Caki2 (cell line): Measurements from ENCODE around the gene MFN2. TPM values are rescaled to one million over a fixed set of nuclear protein-coding genes. Genes with fewer than 3 reads are reported as not detected.
A peak's percentile ranks its signal among the peaks of the same experiment; 100 is the strongest.

Experiments
- DNase-seq: peaks from one replicate; pipeline ENCODE4 v3.0.0-alpha.2; 2015; ENCODE audit warnings: low read depth
- in situ Hi-C: cut with HindIII; loops from 2 replicates; pipeline ENCODE4 v1.10.0; 2016; ENCODE audit warnings: low sequenced_read_pairs, low pct_unique_long_range_greater_than_20kb, mixed read lengths
- total RNA-seq: library from RNA; depleted of rRNA; stranded (reverse); fragments of >200 nt; shearing (Covaris generic); gene quantifications from 2 replicates; pipeline ENCODE4 v1.2.3, GENCODE V29; 2014; ENCODE audit warnings: low replicate concordance

MFN2 gene
- total RNA-seq, 1 experiment from 2014 or later, result 26.4 TPM

DNA sequence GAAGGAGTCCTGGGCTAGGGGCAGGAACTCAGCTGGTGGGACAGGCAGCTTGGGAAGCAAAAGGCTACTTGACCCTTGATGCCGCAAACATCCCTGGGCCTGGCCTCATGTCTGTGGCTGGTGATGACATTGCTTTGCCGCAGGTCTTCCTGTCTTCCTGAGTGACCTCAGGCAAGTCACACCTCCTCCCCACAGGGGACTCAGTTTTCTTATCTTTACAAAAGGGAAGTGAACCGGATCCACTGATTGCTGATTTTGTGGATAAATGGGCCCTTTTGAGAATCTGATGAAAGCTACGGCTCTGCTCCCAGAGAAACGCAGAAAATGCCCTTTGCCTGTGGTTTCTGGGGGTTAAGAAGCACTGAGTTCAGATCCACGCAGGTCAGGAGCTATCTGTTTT lies 25.0 kb upstream of the MFN2 start:
- DNase-seq, result no peak
- in situ Hi-C loops, result no loop called here

- in situ Hi-C loops, result no loop called here
- no peak for DNase-seq
These were observed 22.8 kb upstream of the MFN2 start for GRCh38 chr1:11957398-11957797.

DNA sequence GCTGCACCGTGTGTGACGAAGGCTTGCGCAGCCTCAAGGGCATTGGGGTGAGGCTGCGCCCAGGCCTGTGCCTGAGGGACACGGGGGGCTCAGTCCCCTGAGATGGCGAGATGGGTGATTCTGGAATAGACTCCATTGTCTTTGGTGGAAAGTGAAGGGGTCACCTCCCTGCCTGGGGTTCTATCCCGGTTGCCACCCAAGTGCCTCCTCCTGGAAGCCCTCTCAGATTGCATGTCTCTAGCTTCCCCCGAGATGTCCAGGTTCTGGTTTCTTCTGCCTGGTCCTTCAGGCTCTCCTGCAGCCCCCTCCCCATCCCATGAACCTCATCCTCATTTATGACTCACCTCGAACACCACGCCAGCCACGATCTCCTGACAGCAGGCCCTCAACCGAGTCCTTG lies 22.3 kb upstream of the MFN2 start:
- DNase-seq, result no peak
- in situ Hi-C loops, result no loop called here

DNA sequence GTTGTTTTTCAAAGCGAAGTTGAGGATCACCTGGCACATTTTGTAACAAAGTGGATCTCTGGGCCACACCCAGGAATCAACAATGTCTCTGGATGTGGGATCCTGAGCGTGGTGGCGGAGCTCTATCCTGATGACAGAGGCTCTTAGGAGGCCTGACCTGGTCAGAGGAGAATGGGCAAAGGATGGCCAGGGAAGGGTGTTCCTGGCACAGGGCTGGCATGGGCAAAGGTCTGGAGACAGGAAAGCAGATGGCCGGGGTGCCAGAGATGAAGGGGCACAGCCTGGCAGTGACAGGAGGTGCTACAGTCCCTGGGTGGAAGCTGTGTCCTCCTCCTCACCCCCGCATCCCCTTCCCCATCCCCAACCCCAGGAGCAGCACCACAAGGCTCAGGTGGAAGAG lies 20.0 kb upstream of the MFN2 start:
- no peak for DNase-seq
- in situ Hi-C loops, result no loop called here

DNA sequence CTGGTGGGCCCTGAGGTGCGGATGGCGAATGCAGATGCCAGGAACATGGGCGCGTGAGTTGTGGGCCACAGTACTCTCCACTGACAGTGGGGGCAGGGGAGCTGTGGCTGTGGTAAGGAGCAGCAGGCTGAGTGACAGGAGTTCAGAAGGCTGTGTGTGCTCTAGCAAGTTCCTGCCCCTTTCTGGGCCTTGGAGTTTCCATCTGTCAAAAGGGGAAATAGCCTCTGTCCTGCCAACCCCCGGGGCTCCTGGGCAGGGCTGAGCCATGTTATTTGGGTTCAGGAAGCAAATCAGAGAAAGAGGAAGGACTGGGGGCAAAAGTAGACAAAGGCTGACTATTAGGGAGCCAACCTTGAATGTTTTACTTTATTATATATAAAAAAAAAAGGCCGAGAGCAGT lies 19.5 kb upstream of the MFN2 start:
- DNase-seq, result no peak
- in situ Hi-C loops, result no loop called here

DNA sequence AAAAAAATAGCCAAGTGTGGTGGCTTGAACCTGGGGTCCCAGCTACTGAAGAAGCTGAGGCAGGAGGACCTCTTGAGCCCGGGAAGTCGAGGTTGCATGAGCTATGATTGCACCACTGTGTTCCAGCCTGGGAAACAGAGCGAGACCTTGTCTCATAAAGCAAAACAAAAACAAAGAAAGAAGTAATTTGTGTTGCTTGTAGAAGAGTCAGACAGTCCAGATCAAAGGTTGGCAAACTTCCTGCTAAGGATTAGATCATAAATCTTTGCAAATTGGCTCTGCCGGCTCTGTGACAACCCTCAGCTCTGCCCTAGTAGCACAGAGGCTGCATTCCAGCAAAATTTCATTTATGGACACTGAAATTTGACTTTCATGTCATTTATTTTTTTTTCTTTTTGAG lies 19.0 kb upstream of the MFN2 start:
- in situ Hi-C loops, result no loop called here
- DNase-seq, result peak; percentile 34

DNA sequence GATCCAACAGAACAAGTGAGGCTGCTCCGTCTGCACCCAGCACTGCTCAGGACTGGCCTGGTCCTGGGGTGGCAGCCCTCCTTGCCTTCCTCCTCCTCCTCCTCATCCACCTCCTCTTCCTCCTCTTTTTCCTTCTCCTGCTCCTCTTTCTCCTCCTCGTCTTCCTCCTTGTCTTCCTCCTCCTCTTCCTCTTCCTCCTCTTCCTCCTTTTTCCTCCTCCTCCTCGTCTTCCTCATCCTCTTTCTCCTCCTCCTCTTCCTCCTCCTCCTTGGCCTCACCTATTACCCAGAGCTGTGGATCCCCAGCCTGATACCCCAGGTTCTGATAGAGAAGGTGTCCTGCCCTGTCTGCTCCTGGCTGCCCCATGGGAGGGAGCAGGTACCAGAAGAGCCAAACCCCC lies 16.6 kb upstream of the MFN2 start:
- DNase-seq, result no peak
- in situ Hi-C loops, result no loop called here

- no peak for DNase-seq
- in situ Hi-C loops, result no loop called here
These were observed 15.6 kb upstream of the MFN2 start for GRCh38 chr1:11964656-11965055.

DNA sequence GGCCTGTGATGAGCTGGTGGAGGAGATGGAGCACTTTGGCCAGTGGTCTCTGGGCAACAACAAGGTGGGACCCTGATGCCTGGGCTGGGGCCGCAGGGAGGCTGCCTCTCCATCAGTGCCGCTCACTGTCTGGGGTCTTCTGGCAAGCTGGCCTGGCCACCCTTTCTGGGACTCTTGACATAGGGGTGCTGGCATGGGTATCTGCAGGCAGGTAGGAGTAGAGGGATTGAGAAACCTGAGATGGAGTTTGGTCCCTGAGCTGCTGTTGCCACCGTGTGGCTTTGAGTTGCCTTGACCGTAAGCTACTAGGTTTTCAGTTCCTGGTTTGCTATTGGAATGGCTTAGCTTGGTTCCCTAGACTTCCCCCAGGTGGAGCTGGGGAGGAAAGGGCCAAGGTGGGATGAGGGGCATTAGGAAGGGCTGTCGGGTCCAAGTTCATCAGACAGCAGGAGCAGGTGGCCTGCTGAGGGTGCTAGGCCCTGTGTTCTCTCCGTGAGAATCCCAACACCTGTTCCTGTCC lies 13.2 kb upstream of the MFN2 start:
- DNase-seq, result peak; percentile 46
- in situ Hi-C loops, result no loop called here

DNA sequence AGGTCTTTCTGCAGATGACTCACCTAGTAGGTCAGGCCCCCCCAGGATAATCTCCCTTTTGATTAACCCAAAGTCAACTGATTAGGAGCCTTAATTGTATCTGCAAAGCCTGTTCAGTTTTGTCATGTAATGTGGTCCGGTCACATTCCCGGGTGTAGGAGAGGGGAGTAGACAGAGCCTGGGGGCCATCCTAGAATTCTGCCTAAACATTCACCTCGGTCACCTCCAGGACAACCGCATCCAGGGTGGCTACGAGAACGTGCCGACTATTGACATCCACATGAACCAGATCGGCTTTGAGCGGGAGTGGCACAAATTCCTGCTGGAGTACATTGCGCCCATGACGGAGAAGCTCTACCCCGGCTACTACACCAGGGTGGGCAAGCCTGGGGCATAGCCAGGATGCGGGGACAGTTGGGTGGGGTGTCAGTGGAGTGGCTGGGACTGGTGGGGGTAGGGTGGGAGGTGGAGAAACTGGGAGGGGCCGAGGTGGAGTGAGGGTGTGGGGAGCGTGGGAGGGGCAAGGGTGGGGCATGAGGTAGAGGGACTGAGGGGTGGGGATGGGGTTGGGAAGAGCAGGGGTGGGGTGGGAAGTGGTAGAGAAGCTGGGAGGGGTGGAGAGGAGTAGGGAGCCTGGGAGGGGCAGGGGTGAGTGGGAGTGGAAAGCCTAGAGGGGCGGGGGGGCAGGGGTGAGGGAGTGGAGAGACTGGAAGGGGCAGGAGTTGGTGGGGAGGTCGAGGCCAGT lies 9.6 kb upstream of the MFN2 start:
- DNase-seq, result no peak
- in situ Hi-C loops, result no loop called here

DNA sequence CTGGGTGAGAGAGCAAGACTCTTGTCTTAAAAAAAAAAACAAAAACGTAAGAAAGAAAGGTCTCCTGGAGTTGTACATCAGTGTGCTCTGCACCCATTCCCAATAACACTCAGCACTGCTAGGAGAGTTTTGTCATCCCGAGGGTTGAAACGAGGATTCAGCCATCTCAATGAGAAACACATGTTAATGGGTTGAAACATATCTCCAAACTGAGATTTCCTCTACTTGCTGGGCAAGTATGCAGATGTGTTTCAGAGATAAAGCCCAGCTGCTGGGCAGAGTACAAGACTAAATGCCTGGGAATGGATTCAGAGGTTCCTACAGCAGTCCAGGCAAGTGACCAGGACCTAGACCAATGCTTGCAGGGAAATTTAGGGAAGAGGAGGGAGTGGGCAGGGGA lies 2.6 kb upstream of the MFN2 start:
- in situ Hi-C loops, result no loop called here
- no peak for DNase-seq

DNA sequence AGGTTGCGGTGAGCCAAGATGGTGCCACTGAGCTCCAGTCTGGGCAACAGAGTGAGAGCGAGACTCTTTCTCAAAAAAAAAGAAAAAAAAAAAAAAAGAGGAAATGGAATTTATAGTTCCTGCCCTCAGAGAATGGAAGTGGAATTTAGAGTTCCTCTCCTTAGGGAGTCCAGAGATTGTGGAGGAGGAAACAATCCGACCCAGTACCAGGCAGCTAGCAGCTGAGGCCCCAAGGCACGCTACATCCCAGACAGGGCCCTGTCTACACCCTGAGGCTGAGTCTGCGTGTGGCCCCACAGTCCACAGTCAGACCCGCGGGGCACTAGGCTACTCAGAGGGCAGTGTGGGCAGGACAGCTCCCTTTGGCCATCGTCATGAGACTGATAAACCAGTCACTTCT lies 1.9 kb upstream of the MFN2 start:
- no peak for DNase-seq
- in situ Hi-C loops, result no loop called here

DNA sequence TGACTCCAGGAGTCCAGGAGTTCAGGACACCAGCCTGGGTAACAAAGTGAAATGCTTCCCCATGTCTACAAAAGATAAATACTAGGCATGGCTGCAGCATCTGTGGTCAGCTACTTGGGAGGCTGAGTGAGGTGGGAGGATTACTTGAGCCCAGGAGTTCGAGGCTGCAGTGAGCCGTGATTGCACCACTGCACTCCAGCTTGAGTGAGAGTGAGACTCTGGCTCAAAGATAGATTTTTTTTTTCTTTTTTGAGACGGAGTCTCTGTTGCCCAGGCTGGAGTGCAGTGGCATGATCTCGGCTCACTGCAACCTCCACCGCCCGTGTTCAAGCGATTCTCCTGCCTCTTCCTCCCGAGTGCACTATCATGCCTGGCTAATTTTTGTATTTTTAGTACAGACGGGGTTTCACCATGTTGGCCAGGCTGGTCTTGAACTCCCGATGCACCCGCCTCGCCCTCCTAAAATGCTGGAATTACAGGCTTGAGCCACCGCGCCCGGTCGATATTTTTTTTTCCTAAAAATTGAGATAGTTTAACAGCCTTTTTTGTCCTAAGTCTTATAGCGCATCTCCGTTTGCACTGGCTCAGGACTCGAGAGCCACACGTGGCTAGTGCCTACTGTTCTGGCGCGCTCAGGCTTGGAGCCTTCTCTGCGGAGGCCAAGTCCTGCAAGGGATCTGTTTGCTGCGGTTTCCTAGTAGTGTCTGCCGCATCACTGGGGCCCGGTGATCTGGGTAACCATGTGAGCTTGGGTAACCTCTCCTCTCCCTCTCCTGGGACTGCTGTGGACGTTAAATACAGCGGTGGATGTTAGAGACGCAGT lies 1.0 kb upstream of the MFN2 start:
- no peak for DNase-seq
- in situ Hi-C loops, result no loop called here

- in situ Hi-C loops, result no loop called here
- DNase-seq, result no peak
These were observed 380 bp downstream of the MFN2 start for GRCh38 chr1:11980676-11980972.

DNA sequence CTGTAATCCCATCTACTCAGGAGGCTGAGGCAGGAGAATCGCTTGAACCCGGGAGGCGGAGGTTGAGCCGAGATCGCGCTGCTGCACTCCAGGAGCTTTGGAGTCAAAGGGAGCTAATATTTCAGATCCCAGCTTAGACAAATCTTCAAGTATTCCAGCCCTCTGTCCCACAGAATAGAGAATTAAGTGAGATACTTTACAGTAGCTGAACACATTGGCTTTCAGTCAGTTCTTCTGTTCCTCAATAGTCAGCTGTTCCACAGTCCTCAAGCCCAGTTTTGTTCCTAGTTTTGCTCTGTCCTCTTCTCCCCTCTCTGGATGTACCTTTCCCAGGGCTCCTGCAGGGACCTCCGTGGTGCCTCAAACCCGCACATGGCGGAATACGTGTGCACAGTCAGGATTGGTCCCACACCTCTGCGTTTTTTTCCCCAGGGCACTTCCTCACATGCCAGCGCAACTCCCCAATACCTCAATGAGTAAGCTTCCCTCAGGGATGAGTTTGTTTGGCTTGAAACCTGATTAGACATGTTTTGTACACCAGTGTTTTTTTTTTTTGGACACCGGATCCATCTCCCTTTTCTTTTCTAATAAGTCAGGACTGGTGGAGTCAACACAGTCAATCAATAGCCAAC lies 1.2 kb downstream of the MFN2 start:
- in situ Hi-C loops, result no loop called here
- no peak for DNase-seq

DNA sequence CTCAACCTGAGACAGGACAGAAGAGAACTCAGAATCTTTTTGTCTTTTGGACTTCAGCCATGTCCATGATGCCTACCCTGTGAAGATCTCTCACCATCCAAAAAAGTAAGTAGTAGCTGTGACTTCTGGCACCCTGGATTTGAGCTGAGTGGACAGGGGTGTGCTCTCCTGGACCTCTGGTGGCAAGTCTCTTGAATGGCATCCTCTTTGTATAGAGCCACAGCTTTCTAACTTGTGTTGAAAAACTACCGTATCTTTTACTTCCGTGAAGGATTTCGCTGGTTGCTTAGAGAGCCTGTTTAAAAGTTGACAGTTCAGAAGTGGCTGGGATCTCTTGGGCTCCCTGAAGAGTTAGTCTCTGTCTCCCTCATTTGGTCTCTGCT lies 1.8 kb downstream of the MFN2 start:
- in situ Hi-C loops, result no loop called here
- peak; percentile 37 for DNase-seq

DNA sequence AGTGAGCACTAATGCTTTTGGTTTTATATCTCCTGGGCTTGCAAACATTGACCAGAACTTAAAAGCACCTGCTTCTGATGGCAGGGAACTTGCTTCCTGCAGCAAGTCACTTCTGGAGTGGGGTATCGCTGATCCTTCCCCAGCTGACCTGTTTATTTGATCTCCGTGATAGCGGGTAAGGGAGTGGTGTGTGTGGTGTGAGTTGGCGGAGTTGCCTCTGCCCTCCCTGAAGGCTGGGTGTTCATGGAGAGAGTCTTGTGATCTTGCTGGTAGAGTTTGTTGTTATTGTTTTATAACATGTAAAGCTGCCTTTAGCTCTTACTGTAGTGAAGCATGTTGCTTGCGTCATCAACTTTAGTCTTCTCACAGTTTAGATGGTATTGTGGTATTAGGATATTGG lies 3.9 kb downstream of the MFN2 start:
- in situ Hi-C loops, result no loop called here

DNA sequence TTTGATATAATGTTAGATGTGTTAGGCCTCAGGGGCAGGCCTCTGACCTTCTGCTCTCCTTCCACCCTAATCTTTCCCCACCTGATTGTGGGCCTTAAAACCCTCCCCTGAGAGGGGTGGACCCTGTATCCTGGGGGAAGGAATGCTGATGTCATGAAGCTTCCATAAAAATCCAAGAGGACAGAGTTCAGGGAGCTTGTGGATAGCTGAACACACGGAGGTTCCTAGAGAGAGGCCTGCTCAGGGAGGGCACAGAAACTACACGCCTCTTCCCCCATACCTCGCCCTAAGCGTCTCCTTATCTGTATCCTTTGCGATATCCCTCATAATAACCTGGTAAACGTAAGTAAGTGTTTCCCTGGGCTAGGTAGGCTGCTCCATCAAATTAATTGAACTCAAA lies 4.3 kb downstream of the MFN2 start:
- no peak for DNase-seq
- in situ Hi-C loops, result no loop called here

More for the DNA sequence above, 3.9 kb downstream of the MFN2 start:
- DNase-seq, result no peak

DNA sequence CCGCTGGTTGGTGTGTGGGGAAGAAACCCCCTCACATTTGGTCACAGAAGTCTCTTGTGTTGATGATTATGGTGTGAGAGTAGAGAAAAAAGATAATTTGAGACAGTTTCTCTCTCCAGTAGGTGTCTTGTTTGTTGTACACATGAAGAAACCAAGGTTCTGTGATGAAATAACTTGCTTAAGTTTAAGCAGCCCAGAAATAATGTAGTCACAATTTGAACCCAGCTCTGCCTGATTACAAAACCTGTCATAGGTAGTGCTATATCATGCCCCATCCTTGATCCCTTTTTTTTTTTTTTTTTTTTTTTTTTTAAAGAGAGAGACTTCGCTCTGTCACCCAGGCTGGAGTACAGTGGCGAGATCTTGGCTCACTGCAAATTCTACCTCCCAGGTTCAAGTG lies 4.9 kb downstream of the MFN2 start:
- in situ Hi-C loops, result no loop called here
- no peak for DNase-seq
